ENCODE measurements around the gene RUNX3. TPM values are rescaled to one million over a fixed set of nuclear protein-coding genes. Genes with fewer than 3 reads are reported as not detected.

Gene RUNX3
- total RNA-seq, 1 experiment from 2014 or later, result 22.6 TPM

GRCh38 chr1:24936684-24937083, 6.6 kb upstream of the RUNX3 start:
- TF ChIP-seq TCF7L2 (IDR thresholded peaks at IDR 0.05; ENCODE audit: borderline replicate concordance, extremely low read depth, insufficient read depth, insufficient read length) (peak; percentile 29), ELF1 (IDR thresholded peaks at IDR 0.05; ENCODE audit: borderline replicate concordance, low read depth) (no peak)
- Histone ChIP-seq H3K9me3 (ENCODE audit: control insufficient read depth in 1 of 2, insufficient read depth in 1 of 2, low read depth in 1 of 2, low read length in 2 of 2) (no peaks in the 10 kb centered on the region), H3K4me3 (replicated peaks in 1 of 2; ENCODE audit: low read depth in 1 of 2, low read length in 2 of 2) (no peak overlapping the region), H3K4me1 (ENCODE audit: control insufficient read depth in 1 of 2, insufficient read depth in 2 of 2, low read length in 2 of 2) (peaks cover 0 to 9% of the 10 kb centered on the region in 2 experiments; a peak in 1 of 4 replicates), H3K79me2 (ENCODE audit: insufficient read depth, low read length) (no peaks in the 10 kb centered on the region), H3K9me2 (ENCODE audit: insufficient read depth) (no peaks in the 10 kb centered on the region), H3K4me2 (ENCODE audit: low read length) (no peak overlapping the region), H4K20me1 (ENCODE audit: insufficient read depth) (no peaks in the 10 kb centered on the region), H3K27me3 (ENCODE audit: insufficient read depth, low read length) (no peaks in the 10 kb centered on the region), H3K27ac (ENCODE audit: low read depth, low read length) (no peak overlapping the region), H3K9ac (ENCODE audit: low read length) (no peak overlapping the region), H2AFZ (ENCODE audit: low read depth, low read length, poor library complexity, severe bottlenecking) (no peak overlapping the region), H3K36me3 (ENCODE audit: control insufficient read depth in 1 of 2, insufficient read depth in 2 of 2, low read length in 2 of 2) (no peaks in the 10 kb centered on the region)
- ChIA-PET CTCF (no interaction called here), POLR2A (no interaction called here), RAD21 (ENCODE audit: low non-redundant PET in 1 of 2, low total read pairs in 2 of 2, uncharacterized antibody in 2 of 2, unreplicated experiment in 2 of 2) (no interaction called here)
- intact Hi-C loops (cut with micrococcal nuclease), result no loop called here
- BruUV-seq (replicated peaks), result no TSS peak
- DNase-seq (ENCODE audit: low read depth, low spot score), result no peak
- ATAC-seq, result no peak

GRCh38 chr1:24935615-24936484, 5.8 kb upstream of the RUNX3 start:
- H3K79me2 ChIP-seq (ENCODE audit: insufficient read depth, low read length), result no peaks in the 10 kb centered on the region
- DNase-seq (ENCODE audit: low read depth, low spot score), result no peak
- no TSS peak for BruUV-seq (replicated peaks)
- no peak overlapping the region for H2AFZ ChIP-seq (ENCODE audit: low read depth, low read length, poor library complexity, severe bottlenecking)
- ATAC-seq, result no peak
- no peaks in the 10 kb centered on the region for H3K9me2 ChIP-seq (ENCODE audit: insufficient read depth)
- H3K9me3 ChIP-seq (ENCODE audit: control insufficient read depth in 1 of 2, insufficient read depth in 1 of 2, low read depth in 1 of 2, low read length in 2 of 2), result no peaks in the 10 kb centered on the region
- no peaks in the 10 kb centered on the region for H3K36me3 ChIP-seq (ENCODE audit: control insufficient read depth in 1 of 2, insufficient read depth in 2 of 2, low read length in 2 of 2)
- RAD21 ChIA-PET (ENCODE audit: low non-redundant PET in 1 of 2, low total read pairs in 2 of 2, uncharacterized antibody in 2 of 2, unreplicated experiment in 2 of 2), result no interaction called here
- H3K4me1 ChIP-seq (ENCODE audit: control insufficient read depth in 1 of 2, insufficient read depth in 2 of 2, low read length in 2 of 2), result peaks cover 0 to 11% of the 10 kb centered on the region in 2 experiments; a peak in 2 of 4 replicates
- intact Hi-C loops (cut with micrococcal nuclease), result no loop called here
- no peak for TF ChIP-seq YY1 (IDR thresholded peaks at IDR 0.05; ENCODE audit: extremely low read depth, insufficient replicate concordance, low read depth, low read length)
- no peak for TF ChIP-seq FOSL1 (IDR thresholded peaks at IDR 0.05; ENCODE audit: low read depth)
- no peak for TF ChIP-seq ATF3 (IDR thresholded peaks at IDR 0.05)
- no peak for TF ChIP-seq ELF1 (IDR thresholded peaks at IDR 0.05; ENCODE audit: borderline replicate concordance, low read depth)
- TF ChIP-seq SP1 (IDR thresholded peaks at IDR 0.05; ENCODE audit: low read depth), result no peak
- TF ChIP-seq POLR2AphosphoS5 (IDR thresholded peaks at IDR 0.05; ENCODE audit: low read depth, low read length), result no peak
- no peak overlapping the region for H3K9ac ChIP-seq (ENCODE audit: low read length)
- CTCF ChIA-PET, result no interaction called here
- no peaks in the 10 kb centered on the region for H3K27me3 ChIP-seq (ENCODE audit: insufficient read depth, low read length)
- no peak overlapping the region for H3K4me3 ChIP-seq (replicated peaks in 1 of 2; ENCODE audit: low read depth in 1 of 2, low read length in 2 of 2)
- no peak overlapping the region for H3K27ac ChIP-seq (ENCODE audit: low read depth, low read length)
- POLR2A ChIA-PET, result no interaction called here
- no peak overlapping the region for H3K4me2 ChIP-seq (ENCODE audit: low read length)
- no peaks in the 10 kb centered on the region for H4K20me1 ChIP-seq (ENCODE audit: insufficient read depth)
